Stimulated activated CD8-positive, alpha-beta memory T cell treated with anti-CD3 and anti-CD28 coated beads, Interleukin-7, amount 100 ng/mL, for 4 hours (primary cell): ENCODE results near the gene MTHFSD.
A peak's percentile ranks its signal among the peaks of the same experiment; 100 is the strongest.
"Not testable (repeated sequence)": the region's sequence is repeated elsewhere in the genome, so short reads cannot be mapped to it uniquely, and the experiment has no call there.

Source experiments
- DNase-seq, 2 donors: peaks; one replicate each; pipeline ENCODE4 v3.0.0-alpha.2; 2020; ENCODE audit warnings: low read depth in 2 of 2

Gene MTHFSD

GRCh38 chr16:86554917-86555703 is at the start of gene MTHFSD:
MTHFSD (minus strand) TSS chr16:86555235; CDS start chr16:86555184, 51 bp downstream.
- peak; percentile 89 to 92 for DNase-seq

- DNase-seq, result peak; percentile 28 to 29
These were observed 49.6 kb upstream of the MTHFSD start for GRCh38 chr16:86604436-86605193.

GRCh38 chr16:86602521-86602920 is 47.5 kb upstream of the MTHFSD start:
- DNase-seq, result no peak

- DNase-seq, result no peak
These were observed 46.3 kb upstream of the MTHFSD start for GRCh38 chr16:86601356-86601755.

- DNase-seq, result no peak
These were observed 43.9 kb upstream of the MTHFSD start for GRCh38 chr16:86598607-86599565.

- no peak for DNase-seq
These were observed 43.0 kb upstream of the MTHFSD start for GRCh38 chr16:86597880-86598606.

- DNase-seq, result no peak
These were observed 42.3 kb upstream of the MTHFSD start for GRCh38 chr16:86597126-86597879.

- DNase-seq, result no peak
These were observed 41.1 kb upstream of the MTHFSD start for GRCh38 chr16:86595983-86596605.

- DNase-seq, result no peak
These were observed 39.7 kb upstream of the MTHFSD start for GRCh38 chr16:86594721-86595120.

GRCh38 chr16:86593913-86594620 is 39.0 kb upstream of the MTHFSD start:
- DNase-seq, result no peak

- DNase-seq, result no peak
These were observed 36.2 kb upstream of the MTHFSD start for GRCh38 chr16:86591270-86591669.

- no peak for DNase-seq
These were observed 35.6 kb upstream of the MTHFSD start for GRCh38 chr16:86590501-86591144.

- not testable (repeated sequence) for DNase-seq
These were observed 32.9 kb upstream of the MTHFSD start for GRCh38 chr16:86587955-86588354.

- DNase-seq, result no peak
These were observed 32.5 kb upstream of the MTHFSD start for GRCh38 chr16:86587487-86587886.

- DNase-seq, result no peak
These were observed 31.0 kb upstream of the MTHFSD start for GRCh38 chr16:86585821-86586611.

- DNase-seq, result no peak
These were observed 30.0 kb upstream of the MTHFSD start for GRCh38 chr16:86584726-86585721.
